GM19397 (cell line): ENCODE data around the gene GADD45A.

Experiments
- ATAC-seq: cut with Tn5 transposase; IDR thresholded peaks from one replicate; pipeline ENCODE4 v1.9.1; 2021; ENCODE audit warnings: mild to moderate bottlenecking, moderate library complexity; ENCODE audit not compliant: unreplicated experiment

Gene GADD45A

GRCh38 chr1:67666636-67667035, 18.4 kb upstream of the GADD45A start:
- no peak for ATAC-seq

GRCh38 chr1:67668660-67669059, 16.3 kb upstream of the GADD45A start:
- no peak for ATAC-seq

GRCh38 chr1:67672260-67672803, 12.7 kb upstream of the GADD45A start:
- ATAC-seq = no peak

- no peak for ATAC-seq
Observed at GRCh38 chr1:67673468-67674201, 11.4 kb upstream of the GADD45A start.

GRCh38 chr1:67674260-67675011, 10.6 kb upstream of the GADD45A start:
- ATAC-seq = peak; percentile 51

GRCh38 chr1:67675800-67676199, 9.2 kb upstream of the GADD45A start:
- peak; percentile 73 for ATAC-seq

- ATAC-seq = no peak
Observed at GRCh38 chr1:67676287-67676686, 8.7 kb upstream of the GADD45A start.

GRCh38 chr1:67676946-67677345, 8.1 kb upstream of the GADD45A start:
- ATAC-seq = no peak

- no peak for ATAC-seq
Observed at GRCh38 chr1:67677408-67677807, 7.6 kb upstream of the GADD45A start.

- ATAC-seq = no peak
Observed at GRCh38 chr1:67677930-67678329, 7.1 kb upstream of the GADD45A start.

- ATAC-seq = no peak
Observed at GRCh38 chr1:67679691-67680090, 5.3 kb upstream of the GADD45A start.

GRCh38 chr1:67680486-67680885, 4.5 kb upstream of the GADD45A start:
- ATAC-seq = no peak

GRCh38 chr1:67682659-67683197, 2.3 kb upstream of the GADD45A start:
- no peak for ATAC-seq

GRCh38 chr1:67683316-67683715, 1.7 kb upstream of the GADD45A start:
- no peak for ATAC-seq

GRCh38 chr1:67683766-67684525, 1.1 kb upstream of the GADD45A start:
- ATAC-seq = no peak

- ATAC-seq = no peak
Observed at GRCh38 chr1:67684526-67685066, 405 bp upstream of the GADD45A start.

GRCh38 chr1:67685558-67686266, 711 bp downstream of the GADD45A start:
- ATAC-seq = peak; percentile 16

GRCh38 chr1:67686267-67687197, 1.5 kb downstream of the GADD45A start:
- peak; percentile 22 for ATAC-seq

GRCh38 chr1:67687198-67687545, 2.2 kb downstream of the GADD45A start:
- no peak for ATAC-seq
